ENCODE data around the gene HSF2BP.
"Not testable (repeated sequence)": the region's sequence is repeated elsewhere in the genome, so short reads cannot be mapped to it uniquely, and the experiment has no call there.

The HSF2BP gene

GRCh38 chr21:43571976-43572375 is 87.3 kb downstream of the HSF2BP start:
- ChIA-PET POLR2A (ENCODE audit: low non-redundant PET) (no interaction called here), CTCF (no interaction called here)
- no peak for TF ChIP-seq CTCF (conservative IDR thresholded peaks at IDR 0.05; ENCODE audit: low read depth)
- no peak overlapping the region; the same call in 1 of the 2 replicates for H3K27ac ChIP-seq
- no peak for DNase-seq (ENCODE audit: low spot score)

- CTCF ChIA-PET; POLR2A ChIA-PET (ENCODE audit: low non-redundant PET); DNase-seq (ENCODE audit: low spot score); H3K27ac ChIP-seq: not testable (repeated sequence)
These were observed 89.1 kb downstream of the HSF2BP start for GRCh38 chr21:43570195-43570594.

GRCh38 chr21:43562451-43562850 is 96.8 kb downstream of the HSF2BP start:
- CTCF ChIA-PET; POLR2A ChIA-PET (ENCODE audit: low non-redundant PET); H3K27ac ChIP-seq; DNase-seq (ENCODE audit: low spot score): not testable (repeated sequence)

GRCh38 chr21:43540561-43540960 is 118.7 kb downstream of the HSF2BP start:
- H3K27ac ChIP-seq; POLR2A ChIA-PET (ENCODE audit: low non-redundant PET); CTCF ChIA-PET; DNase-seq (ENCODE audit: low spot score): not testable (repeated sequence)

- DNase-seq (ENCODE audit: low spot score); POLR2A ChIA-PET (ENCODE audit: low non-redundant PET); CTCF ChIA-PET; H3K27ac ChIP-seq: not testable (repeated sequence)
These were observed 136.7 kb downstream of the HSF2BP start for GRCh38 chr21:43522495-43523131.

GRCh38 chr21:43517701-43518100 is 141.6 kb downstream of the HSF2BP start:
- H3K27ac ChIP-seq; DNase-seq (ENCODE audit: low spot score); CTCF ChIA-PET; POLR2A ChIA-PET (ENCODE audit: low non-redundant PET): not testable (repeated sequence)

GRCh38 chr21:43516860-43517627 is 142.2 kb downstream of the HSF2BP start:
- CTCF ChIA-PET; DNase-seq (ENCODE audit: low spot score); H3K27ac ChIP-seq; POLR2A ChIA-PET (ENCODE audit: low non-redundant PET): not testable (repeated sequence)

- POLR2A ChIA-PET (ENCODE audit: low non-redundant PET); DNase-seq (ENCODE audit: low spot score); CTCF ChIA-PET: not testable (repeated sequence)
These were observed 142.9 kb downstream of the HSF2BP start for GRCh38 chr21:43516295-43516847.

GRCh38 chr21:43514834-43515233 is 144.5 kb downstream of the HSF2BP start:
- POLR2A ChIA-PET (ENCODE audit: low non-redundant PET); H3K27ac ChIP-seq; CTCF ChIA-PET; DNase-seq (ENCODE audit: low spot score): not testable (repeated sequence)

More at GRCh38 chr21:43516295-43516847, 142.9 kb downstream of the HSF2BP start:
- H3K27ac ChIP-seq: not testable (repeated sequence)

- H3K27ac ChIP-seq; POLR2A ChIA-PET (ENCODE audit: low non-redundant PET); DNase-seq (ENCODE audit: low spot score); CTCF ChIA-PET: not testable (repeated sequence)
These were observed 146.3 kb downstream of the HSF2BP start for GRCh38 chr21:43513023-43513422.

- CTCF ChIA-PET; POLR2A ChIA-PET (ENCODE audit: low non-redundant PET): not testable (repeated sequence)
These were observed 148.1 kb downstream of the HSF2BP start for GRCh38 chr21:43511209-43511608.

GRCh38 chr21:43510669-43511068 is 148.6 kb downstream of the HSF2BP start:
- H3K27ac ChIP-seq; CTCF ChIA-PET; POLR2A ChIA-PET (ENCODE audit: low non-redundant PET); DNase-seq (ENCODE audit: low spot score): not testable (repeated sequence)

More at GRCh38 chr21:43511209-43511608, 148.1 kb downstream of the HSF2BP start:
- H3K27ac ChIP-seq; DNase-seq (ENCODE audit: low spot score): not testable (repeated sequence)

GRCh38 chr21:43503892-43504291 is 155.4 kb downstream of the HSF2BP start:
- DNase-seq (ENCODE audit: low spot score); POLR2A ChIA-PET (ENCODE audit: low non-redundant PET); H3K27ac ChIP-seq; CTCF ChIA-PET: not testable (repeated sequence)

GRCh38 chr21:43503075-43503750 is 156.1 kb downstream of the HSF2BP start:
- CTCF ChIA-PET; H3K27ac ChIP-seq; POLR2A ChIA-PET (ENCODE audit: low non-redundant PET); DNase-seq (ENCODE audit: low spot score): not testable (repeated sequence)

GRCh38 chr21:43502407-43503071 is 156.7 kb downstream of the HSF2BP start:
- H3K27ac ChIP-seq; POLR2A ChIA-PET (ENCODE audit: low non-redundant PET); DNase-seq (ENCODE audit: low spot score); CTCF ChIA-PET: not testable (repeated sequence)

- H3K27ac ChIP-seq; DNase-seq (ENCODE audit: low spot score); POLR2A ChIA-PET (ENCODE audit: low non-redundant PET); CTCF ChIA-PET: not testable (repeated sequence)
These were observed 160.4 kb downstream of the HSF2BP start for GRCh38 chr21:43498924-43499323.
